NCI-H510A treated with DMSO at 0.1 percent for 48 hours (cell line): ENCODE data around the gene MPRIP.

Experiments
- DNase-seq: peaks from one replicate; lab custom pipeline; 2025; lab: John Stamatoyannopoulos, UW

MPRIP gene

GRCh38 chr17:17214646-17215436 lies 172.6 kb downstream of the MPRIP start:
- DNase-seq = no peak

- no peak for DNase-seq
Measured at GRCh38 chr17:17215575-17215974, 173.3 kb downstream of the MPRIP start.

GRCh38 chr17:17216236-17216635 lies 174.0 kb downstream of the MPRIP start:
- no peak for DNase-seq

DNA sequence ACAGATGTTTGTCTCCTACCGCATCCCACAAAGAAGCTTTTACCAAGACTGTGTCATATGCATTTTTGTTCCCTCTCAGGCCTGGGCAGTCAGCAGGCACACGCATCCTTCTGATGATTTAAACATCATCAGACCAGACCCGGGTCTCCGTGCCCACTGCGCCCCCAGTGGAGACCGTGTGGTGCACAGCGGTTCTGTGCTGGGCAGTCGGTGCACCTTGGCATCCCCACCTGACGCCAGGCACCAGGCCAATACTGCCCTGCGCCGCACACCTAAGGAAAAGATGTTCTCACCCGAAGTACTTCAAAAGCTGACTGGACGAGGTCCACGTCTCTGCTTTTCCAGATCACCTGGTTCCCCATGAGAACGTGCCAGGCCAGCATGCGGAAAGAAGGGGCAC lies 174.5 kb downstream of the MPRIP start:
- no peak for DNase-seq

- no peak for DNase-seq
Measured at GRCh38 chr17:17217995-17218394, 175.7 kb downstream of the MPRIP start.

DNA sequence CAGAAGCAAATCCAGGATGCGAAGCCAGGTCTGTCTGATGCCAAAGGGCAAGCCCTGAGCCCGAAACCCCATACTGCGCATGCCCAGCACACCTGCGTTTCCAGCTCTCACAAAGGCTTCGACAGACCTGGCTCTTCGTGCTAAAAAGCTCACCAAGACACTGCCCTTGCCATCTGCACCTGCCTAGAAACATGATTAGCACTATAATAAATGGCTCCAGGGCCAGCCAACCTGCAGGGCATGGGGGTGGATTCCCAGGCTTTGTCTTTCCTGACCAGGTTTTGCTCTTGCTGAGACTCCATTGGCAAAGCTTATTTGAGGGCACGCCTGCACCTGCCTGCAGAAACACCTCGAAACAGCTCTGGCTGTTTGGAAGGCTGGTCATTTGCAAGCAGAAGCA lies 178.3 kb downstream of the MPRIP start:
- DNase-seq = no peak

- DNase-seq = no peak
Measured at GRCh38 chr17:17221329-17221728, 179.1 kb downstream of the MPRIP start.

DNA sequence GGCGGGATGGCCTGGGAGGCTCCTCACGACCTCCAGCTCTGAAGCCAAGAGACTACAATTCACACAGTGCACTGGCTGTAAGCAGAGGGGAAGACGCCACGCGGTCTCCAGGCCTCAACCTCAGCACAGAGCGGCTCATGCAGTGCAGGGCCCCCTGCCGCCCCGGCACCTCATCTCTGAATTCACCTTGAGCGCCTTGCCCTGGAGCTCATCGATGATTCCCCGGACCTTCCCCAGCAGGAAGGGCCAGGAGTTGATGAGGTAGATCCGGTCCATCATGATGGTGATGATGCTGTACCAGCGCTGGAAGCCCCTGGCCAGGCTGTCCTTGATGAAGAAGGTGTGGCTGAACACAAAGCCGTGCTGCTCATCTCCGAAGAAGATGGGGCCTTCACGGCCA lies 181.5 kb downstream of the MPRIP start:
- no peak for DNase-seq

DNA sequence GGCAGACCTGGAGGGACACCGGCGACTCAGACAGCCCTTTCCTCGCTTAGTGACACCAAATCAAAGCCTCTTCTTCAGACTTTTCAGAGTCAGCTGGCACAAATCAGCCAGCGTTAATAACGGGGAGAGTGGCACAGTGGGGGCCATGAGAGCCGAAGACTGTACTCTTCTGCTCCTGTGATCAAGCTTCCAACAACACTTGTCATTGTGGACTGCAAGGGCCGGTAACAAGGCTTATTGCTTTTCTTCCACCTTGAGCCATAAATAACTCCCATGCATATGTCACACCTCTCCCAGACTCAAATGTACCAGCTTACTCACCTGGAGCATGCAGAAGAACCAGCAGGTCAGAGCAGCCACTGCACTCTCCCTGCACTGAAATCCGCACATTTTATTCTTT lies 181.9 kb downstream of the MPRIP start:
- no peak for DNase-seq

DNA sequence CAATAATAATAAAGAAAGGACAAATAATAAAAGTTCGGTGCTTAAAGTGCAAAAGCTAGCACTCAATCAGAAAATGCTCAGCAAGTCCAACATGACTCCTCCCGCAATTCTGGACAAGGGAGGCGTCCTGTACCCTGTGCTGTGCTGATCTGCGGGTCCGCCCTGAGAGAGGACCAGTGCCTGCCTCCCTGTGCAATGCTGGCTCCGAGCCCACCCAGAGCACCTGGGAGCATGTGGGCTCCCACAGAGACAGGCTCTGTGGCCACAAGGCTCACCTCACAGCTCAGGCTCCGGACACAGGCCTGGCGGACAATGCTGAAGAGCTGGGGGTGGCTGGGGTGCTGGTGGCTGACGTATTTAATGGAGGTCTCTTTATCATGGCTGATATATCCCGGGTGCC lies 183.6 kb downstream of the MPRIP start:
- DNase-seq = no peak

GRCh38 chr17:17226451-17227265 lies 184.4 kb downstream of the MPRIP start:
- no peak for DNase-seq

- no peak for DNase-seq
Measured at GRCh38 chr17:17227608-17228520, 185.6 kb downstream of the MPRIP start.

GRCh38 chr17:17228521-17229279 lies 186.4 kb downstream of the MPRIP start:
- DNase-seq = no peak

GRCh38 chr17:17229416-17230384 lies 187.4 kb downstream of the MPRIP start:
- no peak for DNase-seq

- no peak for DNase-seq
Measured at GRCh38 chr17:17231621-17232302, 189.5 kb downstream of the MPRIP start.

DNA sequence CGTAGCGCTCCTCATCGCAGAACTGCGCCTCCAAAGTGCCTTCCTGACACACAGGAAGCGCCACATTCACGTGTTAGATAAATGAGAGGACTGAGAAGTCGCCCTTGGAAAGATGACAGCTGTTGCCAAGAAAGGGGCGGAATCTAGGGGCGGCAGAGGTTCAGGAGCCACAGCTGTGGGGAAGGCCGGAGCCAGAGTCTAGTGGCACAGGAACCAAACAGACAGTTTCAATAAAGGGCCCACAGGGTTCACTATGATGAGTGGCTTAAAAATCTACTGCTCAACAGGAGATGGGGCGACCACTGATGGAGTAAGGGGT lies 190.0 kb downstream of the MPRIP start:
- no peak for DNase-seq

DNA sequence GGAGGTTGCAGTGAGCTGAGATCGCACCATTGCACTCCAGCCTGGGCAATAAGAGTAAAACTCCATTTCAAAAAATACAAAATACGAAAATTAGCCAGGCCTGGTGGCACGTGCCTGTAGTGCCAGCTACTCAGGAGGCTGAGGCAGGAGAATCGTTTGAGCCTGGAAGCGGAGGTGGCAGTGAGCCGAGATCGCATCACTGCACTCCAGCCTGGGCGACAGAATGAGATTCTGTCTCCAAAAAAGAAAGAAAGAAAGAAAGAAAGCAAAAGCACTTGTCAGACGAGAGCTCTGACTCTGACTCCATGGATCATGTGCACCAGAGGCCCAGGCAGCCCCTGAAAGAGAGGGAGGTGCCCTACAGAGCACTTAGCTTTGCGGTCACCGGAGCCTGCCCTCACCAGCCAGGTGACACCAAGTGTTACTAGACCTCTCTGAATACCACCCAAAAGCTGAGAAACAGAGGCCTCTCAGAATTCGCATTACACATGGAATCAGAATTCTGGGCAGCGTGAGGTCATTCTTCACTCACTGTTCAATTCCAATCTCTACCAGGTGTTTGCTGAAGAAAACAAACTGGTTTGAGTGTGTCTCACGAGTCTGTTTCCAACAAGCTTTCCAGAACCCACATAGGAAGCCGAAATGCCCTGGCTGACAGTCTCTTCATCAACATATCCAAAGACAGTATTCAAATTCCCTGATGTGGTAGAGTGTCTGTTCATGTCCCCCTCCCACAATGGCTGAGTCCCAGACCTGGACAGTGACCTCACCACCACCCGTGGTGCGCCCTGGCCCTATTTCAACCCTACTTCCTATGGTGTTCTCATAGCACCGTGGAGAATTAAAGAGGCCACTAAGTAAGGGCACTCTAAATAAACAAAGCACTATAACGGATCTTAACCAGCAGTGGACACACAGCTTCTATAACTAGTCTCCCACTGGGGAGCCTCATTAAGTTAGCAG lies 193.2 kb downstream of the MPRIP start:
- peak; percentile 74 for DNase-seq

GRCh38 chr17:17236295-17237025 lies 194.2 kb downstream of the MPRIP start:
- DNase-seq = no peak
